ENCODE data around the gene ANKRD44. TPM values are rescaled to one million over a fixed set of nuclear protein-coding genes. Genes with fewer than 3 reads are reported as not detected.
A peak's percentile ranks its signal among the peaks of the same experiment; 100 is the strongest.

The ANKRD44 gene
- total RNA-seq, 1 donor = 29.2 TPM

- no peak for DNase-seq (ENCODE audit: low read depth)
- no peak for TF ChIP-seq CTCF (IDR thresholded peaks at IDR 0.05; ENCODE audit: insufficient read depth, low read length)
Observed at GRCh38 chr2:197185676-197186075, 124.9 kb downstream of the ANKRD44 start.

GRCh38 chr2:197184959-197185586 is 125.5 kb downstream of the ANKRD44 start:
- no peak overlapping the region for H3K4me3 ChIP-seq (ENCODE audit: low read depth, low read length)
- peak; percentile 12 for TF ChIP-seq CTCF (IDR thresholded peaks at IDR 0.05; ENCODE audit: insufficient read depth, low read length)
- peak; percentile 87 for DNase-seq (ENCODE audit: low read depth)

More at GRCh38 chr2:197185676-197186075, 124.9 kb downstream of the ANKRD44 start:
- H3K4me3 ChIP-seq (ENCODE audit: low read depth, low read length) = no peak overlapping the region

DNA sequence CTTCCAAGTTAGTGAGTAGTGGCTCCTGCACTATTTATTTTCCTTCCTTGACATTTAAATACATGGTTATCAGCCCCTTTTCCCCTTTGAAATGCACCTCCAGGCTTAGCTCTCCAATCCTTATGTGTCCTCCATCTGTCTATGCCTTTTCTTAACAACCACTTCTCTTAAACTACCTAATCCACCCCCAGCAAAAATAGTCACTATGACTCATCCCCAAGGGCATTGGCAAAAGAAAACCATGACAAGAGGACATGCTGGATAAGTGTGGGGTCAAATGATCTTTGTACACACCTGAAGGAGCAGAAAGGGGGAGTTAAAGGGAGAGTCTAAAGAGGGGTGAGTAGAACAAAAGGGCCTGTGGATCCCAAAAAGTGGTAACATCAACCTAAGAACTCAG is 127.2 kb downstream of the ANKRD44 start:
- no peak for TF ChIP-seq CTCF (IDR thresholded peaks at IDR 0.05; ENCODE audit: insufficient read depth, low read length)
- no peak overlapping the region for H3K4me3 ChIP-seq (ENCODE audit: low read depth, low read length)
- no peak for DNase-seq (ENCODE audit: low read depth)

- no peak for TF ChIP-seq CTCF (IDR thresholded peaks at IDR 0.05; ENCODE audit: insufficient read depth, low read length)
- no peak overlapping the region for H3K4me3 ChIP-seq (ENCODE audit: low read depth, low read length)
- no peak for DNase-seq (ENCODE audit: low read depth)
Observed at GRCh38 chr2:197182668-197183067, 127.9 kb downstream of the ANKRD44 start.

DNA sequence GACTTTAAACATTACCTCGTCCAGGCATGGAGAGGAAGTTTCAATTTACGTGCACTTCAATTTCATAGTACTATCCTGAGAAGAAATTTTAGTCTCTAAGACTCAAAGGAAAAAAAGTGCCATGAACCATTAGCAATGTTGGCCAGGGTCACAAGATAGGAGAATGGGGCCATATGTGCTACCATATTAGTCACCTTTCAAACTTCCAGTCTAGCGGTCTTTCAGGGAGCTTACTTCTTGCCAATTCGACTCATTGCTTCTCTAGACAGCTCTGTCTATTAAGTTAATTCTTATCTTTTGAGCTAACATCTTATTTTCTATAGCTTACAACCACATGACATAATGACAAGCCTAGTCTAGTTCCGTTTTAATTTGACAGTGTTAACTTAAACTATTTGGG is 129.1 kb downstream of the ANKRD44 start:
- TF ChIP-seq CTCF (IDR thresholded peaks at IDR 0.05; ENCODE audit: insufficient read depth, low read length) = no peak
- no peak overlapping the region for H3K4me3 ChIP-seq (ENCODE audit: low read depth, low read length)
- peak; percentile 56 for DNase-seq (ENCODE audit: low read depth)

GRCh38 chr2:197179744-197180498 is 130.7 kb downstream of the ANKRD44 start:
- H3K4me3 ChIP-seq (ENCODE audit: low read depth, low read length) = no peak overlapping the region
- TF ChIP-seq CTCF (IDR thresholded peaks at IDR 0.05; ENCODE audit: insufficient read depth, low read length) = no peak
- DNase-seq (ENCODE audit: low read depth) = peak; percentile 90

Data from fibroblast of the aortic adventitia (primary cell).